ENCODE measurements around the gene HRAS. TPM values are rescaled to one million over a fixed set of nuclear protein-coding genes. Genes with fewer than 3 reads are reported as not detected.
A peak's percentile ranks its signal among the peaks of the same experiment; 100 is the strongest.

Gene HRAS
- total and polyA plus RNA-seq, 4 donors: 4.7 to 17.4 (median 10.9) TPM

DNA sequence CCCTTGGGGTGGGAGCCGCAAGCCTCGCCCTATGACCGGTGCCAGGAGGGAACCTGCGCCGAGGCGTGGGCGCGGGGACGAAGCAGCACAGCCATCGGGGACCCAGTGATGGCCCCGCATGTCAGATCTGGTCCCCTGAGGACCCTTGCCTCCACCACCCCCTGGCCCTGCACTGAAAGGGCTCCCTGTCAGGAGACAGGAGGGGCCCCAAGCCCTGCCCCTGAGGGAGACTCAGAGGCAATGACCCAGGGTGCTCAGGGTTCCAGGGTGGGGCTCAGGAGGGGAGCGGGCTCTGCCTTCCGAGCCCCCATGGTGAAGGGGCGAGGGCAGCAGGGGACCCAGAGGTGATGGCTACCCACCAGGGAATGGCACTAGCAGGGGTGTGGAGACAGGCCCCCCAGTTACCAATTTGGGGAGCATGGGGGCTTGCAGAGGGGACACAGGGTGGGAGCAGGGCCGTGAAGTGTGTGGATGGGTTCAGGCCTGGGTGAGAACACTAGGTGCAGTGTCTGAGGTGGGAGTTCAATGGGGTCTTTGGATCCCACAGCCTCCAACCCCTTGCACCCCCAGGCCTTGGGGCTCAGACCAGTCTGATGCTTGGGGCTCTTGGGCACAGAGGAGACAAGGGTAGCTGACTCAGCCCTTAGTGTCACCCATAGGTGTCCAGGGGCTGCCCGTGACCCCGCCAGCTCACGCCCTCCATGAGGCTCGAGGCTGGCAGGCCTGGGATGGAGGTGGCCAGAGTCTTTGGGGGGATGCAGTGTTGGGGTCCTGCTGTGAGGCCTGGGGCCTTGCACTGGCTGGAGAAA lies 2.5 kb upstream of the HRAS start:
- H3K27me3 ChIP-seq (ENCODE audit: control insufficient read depth in 4 of 4, insufficient read depth in 4 of 4, low read length in 3 of 4): no peaks in the 10 kb centered on the region
- peak overlapping the region in 1 of 3 donors; percentile 37 for H3K4me3 ChIP-seq (ENCODE audit: low read depth in 1 of 3, low read length in 3 of 3)
- H3K36me3 ChIP-seq (ENCODE audit: control insufficient read depth in 4 of 4, insufficient read depth in 3 of 4, low read depth in 1 of 4, low read length in 3 of 4): peaks cover 0 to 5% (median under 1%) of the 10 kb centered on the region in 4 donors
- H3K4me1 ChIP-seq (ENCODE audit: control insufficient read depth in 4 of 4, insufficient read depth in 4 of 4, low read length in 3 of 4): peaks cover 8 to 34% (median 26%) of the 10 kb centered on the region in 4 donors
- DNase-seq (ENCODE audit: low spot score): no peak
- 44% methylated on average over 19 of the region's 19 CpGs for WGBS
- no peaks in the 10 kb centered on the region for H3K9me3 ChIP-seq (ENCODE audit: control insufficient read depth in 4 of 4, low read length in 3 of 4)
- H3K9ac ChIP-seq (ENCODE audit: low read depth in 1 of 2, low read length in 2 of 2): no peak overlapping the region
- TF ChIP-seq FOXA1 (IDR thresholded peaks at IDR 0.05) (no peak), FOXA2 (IDR thresholded peaks at IDR 0.05) (no peak), GABPA (IDR thresholded peaks at IDR 0.05 in 1 of 2, conservative IDR thresholded peaks at IDR 0.05 in 1 of 2) (no peak), RAD21 (IDR thresholded peaks at IDR 0.05) (no peak), TAF1 (conservative IDR thresholded peaks at IDR 0.05) (no peak), ATF3 (IDR thresholded peaks at IDR 0.05) (no peak), SP1 (IDR thresholded peaks at IDR 0.05) (no peak), HNF4A (conservative IDR thresholded peaks at IDR 0.05) (no peak), EGR1 (IDR thresholded peaks at IDR 0.05; ENCODE audit: low read depth in 2 of 2) (no peak), CTCF (IDR thresholded peaks at IDR 0.05; ENCODE audit: low read depth, low read length, missing input control) (no peak), RXRA (IDR thresholded peaks at IDR 0.05) (no peak), JUND (IDR thresholded peaks at IDR 0.05) (no peak), HNF4G (IDR thresholded peaks at IDR 0.05) (no peak), YY1 (IDR thresholded peaks at IDR 0.05) (no peak)
- TF ChIP-seq, protein P1, sequence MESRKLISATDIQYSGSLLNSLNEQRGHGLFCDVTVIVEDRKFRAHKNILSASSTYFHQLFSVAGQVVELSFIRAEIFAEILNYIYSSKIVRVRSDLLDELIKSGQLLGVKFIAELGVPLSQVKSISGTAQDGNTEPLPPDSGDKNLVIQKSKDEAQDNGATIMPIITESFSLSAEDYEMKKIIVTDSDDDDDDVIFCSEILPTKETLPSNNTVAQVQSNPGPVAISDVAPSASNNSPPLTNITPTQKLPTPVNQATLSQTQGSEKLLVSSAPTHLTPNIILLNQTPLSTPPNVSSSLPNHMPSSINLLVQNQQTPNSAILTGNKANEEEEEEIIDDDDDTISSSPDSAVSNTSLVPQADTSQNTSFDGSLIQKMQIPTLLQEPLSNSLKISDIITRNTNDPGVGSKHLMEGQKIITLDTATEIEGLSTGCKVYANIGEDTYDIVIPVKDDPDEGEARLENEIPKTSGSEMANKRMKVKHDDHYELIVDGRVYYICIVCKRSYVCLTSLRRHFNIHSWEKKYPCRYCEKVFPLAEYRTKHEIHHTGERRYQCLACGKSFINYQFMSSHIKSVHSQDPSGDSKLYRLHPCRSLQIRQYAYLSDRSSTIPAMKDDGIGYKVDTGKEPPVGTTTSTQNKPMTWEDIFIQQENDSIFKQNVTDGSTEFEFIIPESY (IDR thresholded peaks at IDR 0.05): no peak
- no peak overlapping the region for H3K27ac ChIP-seq (ENCODE audit: low read depth in 1 of 2, low read length in 2 of 2)

GRCh38 chr11:536841-537621 lies 1.7 kb upstream of the HRAS start, which contains the start of gene LRRC56:
LRRC56 (plus strand) TSS chr11:537527; CDS start chr11:540685, 3,158 bp downstream.
- Histone ChIP-seq H3K4me1 (ENCODE audit: control insufficient read depth in 4 of 4, insufficient read depth in 4 of 4, low read length in 3 of 4) (peaks cover 8 to 34% (median 26%) of the 10 kb centered on the region in 4 donors), H3K9me3 (ENCODE audit: control insufficient read depth in 4 of 4, low read length in 3 of 4) (no peaks in the 10 kb centered on the region), H3K9ac (ENCODE audit: low read depth in 1 of 2, low read length in 2 of 2) (no peak within 1 kb of the TSS), H3K36me3 (ENCODE audit: control insufficient read depth in 4 of 4, insufficient read depth in 3 of 4, low read depth in 1 of 4, low read length in 3 of 4) (peaks cover 0 to 9% (median 5%) of the 10 kb centered on the region in 4 donors), H3K27me3 (ENCODE audit: control insufficient read depth in 4 of 4, insufficient read depth in 4 of 4, low read length in 3 of 4) (no peaks in the 10 kb centered on the region), H3K27ac (ENCODE audit: low read depth in 1 of 2, low read length in 2 of 2) (peak within 1 kb of the TSS; percentile 4 to 38), H3K4me3 (ENCODE audit: low read depth in 1 of 3, low read length in 3 of 3) (peak within 1 kb of the TSS in 1 of 3 donors; percentile 37)
- 4% methylated on average over 93 of the region's 93 CpGs for WGBS
- peak; percentile 86 for DNase-seq (ENCODE audit: low spot score)
- TF ChIP-seq ATF3 (IDR thresholded peaks at IDR 0.05) (no peak), GABPA (IDR thresholded peaks at IDR 0.05 in 1 of 2, conservative IDR thresholded peaks at IDR 0.05 in 1 of 2) (peak in 1 of 2 donors; percentile 17), FOXA2 (IDR thresholded peaks at IDR 0.05) (no peak)
- TF ChIP-seq, protein P2, sequence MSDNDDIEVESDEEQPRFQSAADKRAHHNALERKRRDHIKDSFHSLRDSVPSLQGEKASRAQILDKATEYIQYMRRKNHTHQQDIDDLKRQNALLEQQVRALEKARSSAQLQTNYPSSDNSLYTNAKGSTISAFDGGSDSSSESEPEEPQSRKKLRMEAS (IDR thresholded peaks at IDR 0.05): no peak

All from liver (tissue), 9 donors.